ENCODE data around the gene WSB2.
"Not testable (repeated sequence)": the region's sequence is repeated elsewhere in the genome, so short reads cannot be mapped to it uniquely, and the experiment has no call there.

WSB2 gene

DNA sequence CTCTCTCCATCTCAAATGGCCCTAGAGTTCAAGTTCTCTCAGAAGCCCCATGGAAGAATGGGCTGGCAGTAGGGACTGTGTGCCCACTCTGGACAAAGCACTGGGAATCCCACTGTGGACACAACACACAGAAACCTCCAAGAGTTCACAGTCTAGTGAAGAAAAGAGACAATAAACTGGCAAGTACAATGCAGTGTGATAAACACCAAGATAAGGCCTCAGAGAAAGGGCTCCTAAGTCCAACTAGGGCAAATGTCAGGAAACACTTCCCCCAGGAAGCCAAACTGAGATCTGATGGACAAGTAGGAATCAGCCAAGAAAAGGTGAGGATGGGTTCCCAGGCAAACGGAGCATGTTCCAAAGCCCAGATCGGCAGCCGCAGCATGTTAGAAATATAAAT lies 37.4 kb upstream of the WSB2 start:
- Histone ChIP-seq H3K36me3 (peaks cover 4% of the 10 kb centered on the region), H3K4me3 (ENCODE audit: low read depth, low read length) (no peak overlapping the region), H3K27me3 (ENCODE audit: insufficient read depth, low read depth, severe bottlenecking) (no peaks in the 10 kb centered on the region), H3K27ac (no peak overlapping the region), H3K9me3 (ENCODE audit: severe bottlenecking) (no peaks in the 10 kb centered on the region)
- no peak for DNase-seq
- TF ChIP-seq, protein P1, sequence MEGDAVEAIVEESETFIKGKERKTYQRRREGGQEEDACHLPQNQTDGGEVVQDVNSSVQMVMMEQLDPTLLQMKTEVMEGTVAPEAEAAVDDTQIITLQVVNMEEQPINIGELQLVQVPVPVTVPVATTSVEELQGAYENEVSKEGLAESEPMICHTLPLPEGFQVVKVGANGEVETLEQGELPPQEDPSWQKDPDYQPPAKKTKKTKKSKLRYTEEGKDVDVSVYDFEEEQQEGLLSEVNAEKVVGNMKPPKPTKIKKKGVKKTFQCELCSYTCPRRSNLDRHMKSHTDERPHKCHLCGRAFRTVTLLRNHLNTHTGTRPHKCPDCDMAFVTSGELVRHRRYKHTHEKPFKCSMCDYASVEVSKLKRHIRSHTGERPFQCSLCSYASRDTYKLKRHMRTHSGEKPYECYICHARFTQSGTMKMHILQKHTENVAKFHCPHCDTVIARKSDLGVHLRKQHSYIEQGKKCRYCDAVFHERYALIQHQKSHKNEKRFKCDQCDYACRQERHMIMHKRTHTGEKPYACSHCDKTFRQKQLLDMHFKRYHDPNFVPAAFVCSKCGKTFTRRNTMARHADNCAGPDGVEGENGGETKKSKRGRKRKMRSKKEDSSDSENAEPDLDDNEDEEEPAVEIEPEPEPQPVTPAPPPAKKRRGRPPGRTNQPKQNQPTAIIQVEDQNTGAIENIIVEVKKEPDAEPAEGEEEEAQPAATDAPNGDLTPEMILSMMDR (IDR thresholded peaks at IDR 0.05; ENCODE audit: low read depth, low read length), result no peak

DNA sequence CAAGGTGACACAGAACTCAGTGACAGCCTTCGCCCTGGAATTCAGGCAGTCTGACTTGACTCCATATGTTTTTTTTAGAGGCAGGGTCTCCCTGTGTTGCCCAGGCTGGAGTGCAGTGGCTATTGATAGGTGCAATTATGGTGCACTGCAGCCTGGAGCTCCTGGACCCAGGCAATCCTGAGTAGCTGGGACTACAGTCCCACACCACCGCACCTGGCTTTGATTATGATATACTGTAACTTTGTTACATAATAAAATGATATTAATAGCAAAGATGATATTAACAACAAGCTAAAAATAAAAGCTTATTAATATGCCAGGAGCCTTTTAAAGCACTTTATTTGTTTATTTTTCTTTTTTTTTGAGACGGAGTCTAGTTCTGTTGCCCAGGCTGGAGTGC lies 33.1 kb upstream of the WSB2 start:
- no peak for DNase-seq
- H3K9me3 ChIP-seq (ENCODE audit: severe bottlenecking), result no peaks in the 10 kb centered on the region
- H3K27ac ChIP-seq, result no peak overlapping the region
- peaks cover 16% of the 10 kb centered on the region for H3K36me3 ChIP-seq
- H3K27me3 ChIP-seq (ENCODE audit: insufficient read depth, low read depth, severe bottlenecking), result no peaks in the 10 kb centered on the region
- TF ChIP-seq, protein P1 (IDR thresholded peaks at IDR 0.05; ENCODE audit: low read depth, low read length), result no peak
- H3K4me3 ChIP-seq (ENCODE audit: low read depth, low read length), result no peak overlapping the region

DNA sequence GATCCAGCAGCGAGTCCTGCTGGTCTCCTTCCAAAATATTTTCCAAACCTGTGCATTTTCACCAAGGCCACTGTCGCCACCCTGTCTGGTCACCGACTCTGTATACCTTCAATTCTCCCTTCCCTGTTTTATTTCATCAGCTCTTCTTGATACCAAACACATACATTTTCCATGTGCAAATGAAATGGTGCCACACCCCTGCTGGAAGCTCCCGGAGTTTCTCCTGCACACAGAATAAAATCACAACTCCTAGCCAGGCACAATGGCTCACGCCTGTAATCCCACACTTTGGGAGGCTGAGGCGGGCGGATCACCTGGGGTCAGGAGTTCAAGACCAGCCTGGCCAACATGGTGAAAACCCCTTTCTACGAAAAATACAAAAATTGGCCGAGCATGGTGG lies 28.8 kb upstream of the WSB2 start:
- Histone ChIP-seq H3K27me3 (ENCODE audit: insufficient read depth, low read depth, severe bottlenecking) (no peaks in the 10 kb centered on the region), H3K4me3 (ENCODE audit: low read depth, low read length) (no peak overlapping the region), H3K9me3 (ENCODE audit: severe bottlenecking) (no peaks in the 10 kb centered on the region), H3K36me3 (peaks cover 16% of the 10 kb centered on the region), H3K27ac (no peak overlapping the region)
- DNase-seq, result no peak
- TF ChIP-seq, protein P1 (IDR thresholded peaks at IDR 0.05; ENCODE audit: low read depth, low read length), result no peak

DNA sequence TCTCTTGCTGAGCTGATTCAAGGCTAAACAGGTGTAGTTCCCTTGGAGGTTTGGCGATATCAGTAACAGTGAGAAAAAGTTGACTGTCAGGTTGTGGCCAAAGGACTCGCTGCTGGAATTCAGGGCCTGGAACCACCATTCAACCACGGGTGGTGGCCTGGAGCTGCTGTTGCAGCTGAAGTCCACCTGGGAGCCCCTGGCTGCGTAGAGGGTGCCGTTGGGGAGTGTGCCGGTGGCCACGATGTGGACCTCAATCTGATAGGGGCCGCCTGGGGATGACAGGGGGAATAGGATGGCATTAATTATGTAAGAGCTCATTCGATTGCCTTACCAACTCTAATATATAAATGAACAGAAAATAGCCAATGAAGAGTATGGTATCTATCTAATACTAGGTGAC lies 21.2 kb upstream of the WSB2 start:
- Histone ChIP-seq H3K27me3 (ENCODE audit: insufficient read depth, low read depth, severe bottlenecking) (no peaks in the 10 kb centered on the region), H3K9me3 (ENCODE audit: severe bottlenecking) (peaks cover 6% of the 10 kb centered on the region), H3K36me3 (peaks cover 17% of the 10 kb centered on the region), H3K4me3 (ENCODE audit: low read depth, low read length) (no peak overlapping the region), H3K27ac (no peak overlapping the region)
- DNase-seq, result no peak
- TF ChIP-seq, protein P1 (IDR thresholded peaks at IDR 0.05; ENCODE audit: low read depth, low read length), result no peak

DNA sequence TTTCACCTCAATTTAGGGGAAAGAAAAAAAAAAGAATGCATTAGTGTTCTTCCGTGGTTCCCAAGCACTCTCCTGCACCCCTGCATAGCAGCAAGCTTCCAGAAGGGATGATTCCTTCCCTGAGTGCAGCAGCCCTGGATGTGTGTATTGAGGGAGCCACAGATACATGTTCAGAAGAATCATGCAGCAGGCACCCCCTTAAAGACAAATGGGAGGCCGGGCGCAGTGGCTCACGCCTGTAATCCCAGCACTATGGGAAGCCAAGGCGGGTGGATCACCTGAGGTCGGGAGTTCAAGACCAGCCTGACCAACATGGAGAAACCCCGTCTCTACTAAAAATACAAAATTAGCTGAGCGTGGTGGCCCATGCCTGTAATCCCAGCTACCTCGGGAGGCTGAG lies 20.5 kb upstream of the WSB2 start:
- peaks cover 17% of the 10 kb centered on the region for H3K36me3 ChIP-seq
- H3K27me3 ChIP-seq (ENCODE audit: insufficient read depth, low read depth, severe bottlenecking); H3K4me3 ChIP-seq (ENCODE audit: low read depth, low read length); DNase-seq; H3K27ac ChIP-seq; H3K9me3 ChIP-seq (ENCODE audit: severe bottlenecking): not testable (repeated sequence)

DNA sequence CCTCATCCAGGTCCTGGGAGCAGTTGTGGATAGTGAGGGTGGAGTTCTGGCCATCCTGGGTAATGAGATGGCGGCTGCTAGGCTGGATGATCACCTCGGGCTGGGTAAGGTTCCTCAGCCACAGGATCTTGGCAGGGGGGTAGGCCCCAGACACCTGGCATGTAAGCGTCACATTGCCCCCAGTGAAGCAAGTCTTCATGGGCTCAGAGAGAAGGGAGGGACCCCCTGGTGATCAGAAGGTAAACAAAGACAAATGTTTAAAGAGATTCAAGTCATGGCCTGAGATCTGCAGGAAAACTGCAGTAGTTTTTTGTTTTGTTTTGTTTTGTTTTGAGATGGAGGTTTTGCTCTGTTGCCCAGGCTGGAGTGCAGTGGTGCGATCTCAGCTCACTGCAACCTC lies 12.8 kb upstream of the WSB2 start:
- no peak overlapping the region for H3K4me3 ChIP-seq (ENCODE audit: low read depth, low read length)
- TF ChIP-seq, protein P1 (IDR thresholded peaks at IDR 0.05; ENCODE audit: low read depth, low read length), result no peak
- H3K9me3 ChIP-seq (ENCODE audit: severe bottlenecking), result peaks cover 6% of the 10 kb centered on the region
- H3K36me3 ChIP-seq, result peaks cover 15% of the 10 kb centered on the region
- no peak for DNase-seq
- no peaks in the 10 kb centered on the region for H3K27me3 ChIP-seq (ENCODE audit: insufficient read depth, low read depth, severe bottlenecking)
- no peak overlapping the region for H3K27ac ChIP-seq

All from WERI-Rb-1 (cell line).